ENCODE results near the gene CMTM3.

Gene CMTM3

GRCh38 chr16:66617728-66618127, 13.2 kb downstream of the CMTM3 start:
- TF ChIP-seq CTCF (conservative IDR thresholded peaks at IDR 0.05; ENCODE audit: low read depth, low read length) = no peak
- no peak overlapping the region for H3K4me3 ChIP-seq (ENCODE audit: low read depth, low read length)
- DNase-seq (ENCODE audit: low read depth) = no peak

- DNase-seq (ENCODE audit: low read depth) = peak; percentile 97
- TF ChIP-seq CTCF (conservative IDR thresholded peaks at IDR 0.05; ENCODE audit: low read depth, low read length) = no peak
- no peak overlapping the region for H3K4me3 ChIP-seq (ENCODE audit: low read depth, low read length)
These were observed 14.3 kb downstream of the CMTM3 start for GRCh38 chr16:66618588-66619375.

- no peak for TF ChIP-seq CTCF (conservative IDR thresholded peaks at IDR 0.05; ENCODE audit: low read depth, low read length)
- DNase-seq (ENCODE audit: low read depth) = peak; percentile 83
These were observed 15.3 kb downstream of the CMTM3 start for GRCh38 chr16:66619534-66620428.

GRCh38 chr16:66620429-66620795, 15.9 kb downstream of the CMTM3 start:
- TF ChIP-seq CTCF (conservative IDR thresholded peaks at IDR 0.05; ENCODE audit: low read depth, low read length) = no peak
- no peak overlapping the region for H3K4me3 ChIP-seq (ENCODE audit: low read depth, low read length)
- peak; percentile 39 for DNase-seq (ENCODE audit: low read depth)

More at GRCh38 chr16:66619534-66620428, 15.3 kb downstream of the CMTM3 start:
- no peak overlapping the region for H3K4me3 ChIP-seq (ENCODE audit: low read depth, low read length)

- no peak overlapping the region for H3K4me3 ChIP-seq (ENCODE audit: low read depth, low read length)
- TF ChIP-seq CTCF (conservative IDR thresholded peaks at IDR 0.05; ENCODE audit: low read depth, low read length) = no peak
These were observed 17.5 kb downstream of the CMTM3 start for GRCh38 chr16:66621973-66622372.

GRCh38 chr16:66622863-66623262, 18.4 kb downstream of the CMTM3 start:
- DNase-seq (ENCODE audit: low read depth) = peak; percentile 35
- TF ChIP-seq CTCF (conservative IDR thresholded peaks at IDR 0.05; ENCODE audit: low read depth, low read length) = no peak
- no peak overlapping the region for H3K4me3 ChIP-seq (ENCODE audit: low read depth, low read length)

More at GRCh38 chr16:66621973-66622372, 17.5 kb downstream of the CMTM3 start:
- no peak for DNase-seq (ENCODE audit: low read depth)

All from choroid plexus epithelial cell (primary cell).